Measurements from ENCODE around the gene SCFD2. TPM values are rescaled to one million over a fixed set of nuclear protein-coding genes. Genes with fewer than 3 reads are reported as not detected.

SCFD2 gene
- total RNA-seq, 4 donors from 2014 or later = 12.7 to 23.7 (median 18.3) TPM

DNA sequence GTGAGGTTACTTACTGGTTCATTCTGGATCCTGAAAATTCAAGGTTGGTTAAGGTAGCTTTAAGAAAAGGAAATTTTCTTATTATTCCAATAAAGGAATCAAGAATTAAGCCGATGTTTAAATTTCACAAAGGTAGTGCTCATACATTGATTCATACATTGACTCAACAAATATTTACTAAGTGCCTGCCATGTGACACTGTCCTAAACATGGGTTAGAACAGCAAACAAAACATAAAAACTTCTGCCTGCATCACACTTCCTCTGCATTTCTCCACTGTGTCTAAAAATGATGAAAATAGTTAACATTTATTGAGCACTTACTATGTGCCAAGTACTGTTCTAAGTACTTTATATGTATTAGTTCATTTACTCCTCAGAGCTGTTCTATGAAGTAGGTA is 428.0 kb downstream of the SCFD2 start:
- Histone ChIP-seq H3K27ac (no peak overlapping the region), H3K27me3 (no peaks in the 10 kb centered on the region), H3K9me3 (no peaks in the 10 kb centered on the region), H3K4me1 (no peaks in the 10 kb centered on the region), H3K36me3 (no peaks in the 10 kb centered on the region), H3K4me3 (no peak overlapping the region)
- intact Hi-C loops (cut with DNase I; ENCODE audit: low total_unique reads) = no loop called here
- WGBS, 2 donors (ENCODE audit: low coverage in 1 of 2) = 60% methylated on average over 1 of the region's 1 CpG
- TF ChIP-seq EP300 (IDR thresholded peaks at IDR 0.05; ENCODE audit: low read depth) = no peak
- TF ChIP-seq POLR2A (IDR thresholded peaks at IDR 0.05) = no peak
- TF ChIP-seq, protein P1, sequence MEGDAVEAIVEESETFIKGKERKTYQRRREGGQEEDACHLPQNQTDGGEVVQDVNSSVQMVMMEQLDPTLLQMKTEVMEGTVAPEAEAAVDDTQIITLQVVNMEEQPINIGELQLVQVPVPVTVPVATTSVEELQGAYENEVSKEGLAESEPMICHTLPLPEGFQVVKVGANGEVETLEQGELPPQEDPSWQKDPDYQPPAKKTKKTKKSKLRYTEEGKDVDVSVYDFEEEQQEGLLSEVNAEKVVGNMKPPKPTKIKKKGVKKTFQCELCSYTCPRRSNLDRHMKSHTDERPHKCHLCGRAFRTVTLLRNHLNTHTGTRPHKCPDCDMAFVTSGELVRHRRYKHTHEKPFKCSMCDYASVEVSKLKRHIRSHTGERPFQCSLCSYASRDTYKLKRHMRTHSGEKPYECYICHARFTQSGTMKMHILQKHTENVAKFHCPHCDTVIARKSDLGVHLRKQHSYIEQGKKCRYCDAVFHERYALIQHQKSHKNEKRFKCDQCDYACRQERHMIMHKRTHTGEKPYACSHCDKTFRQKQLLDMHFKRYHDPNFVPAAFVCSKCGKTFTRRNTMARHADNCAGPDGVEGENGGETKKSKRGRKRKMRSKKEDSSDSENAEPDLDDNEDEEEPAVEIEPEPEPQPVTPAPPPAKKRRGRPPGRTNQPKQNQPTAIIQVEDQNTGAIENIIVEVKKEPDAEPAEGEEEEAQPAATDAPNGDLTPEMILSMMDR (IDR thresholded peaks at IDR 0.05) = no peak
- no peak for DNase-seq
- in situ Hi-C loops (cut with MboI; ENCODE audit: low pct_ligation_motif_present in 1 of 4, low pct_unique_long_range_greater_than_20kb in 1 of 4, low sequenced_read_pairs in 3 of 4) = no loop called here

- DNase-seq = no peak
- H3K27ac ChIP-seq = no peak overlapping the region
- H3K4me3 ChIP-seq = no peak overlapping the region
- no peaks in the 10 kb centered on the region for H3K9me3 ChIP-seq
- H3K27me3 ChIP-seq = no peaks in the 10 kb centered on the region
- TF ChIP-seq POLR2AphosphoS5 (IDR thresholded peaks at IDR 0.05) (no peak), POLR2A (IDR thresholded peaks at IDR 0.05) (no peak), EP300 (IDR thresholded peaks at IDR 0.05; ENCODE audit: low read depth) (no peak)
- TF ChIP-seq, protein P1 (IDR thresholded peaks at IDR 0.05) = no peak
- WGBS, 2 donors (ENCODE audit: low coverage in 1 of 2) = 94 to 96% methylated on average over 2 of the region's 2 CpGs
- in situ Hi-C loops (cut with MboI; ENCODE audit: low pct_ligation_motif_present in 1 of 4, low pct_unique_long_range_greater_than_20kb in 1 of 4, low sequenced_read_pairs in 3 of 4) = no loop called here
- H3K4me1 ChIP-seq = no peaks in the 10 kb centered on the region
- intact Hi-C loops (cut with DNase I; ENCODE audit: low total_unique reads) = no loop called here
- H3K36me3 ChIP-seq = no peaks in the 10 kb centered on the region
Measured at GRCh38 chr4:52936729-52937128, 429.1 kb downstream of the SCFD2 start.

DNA sequence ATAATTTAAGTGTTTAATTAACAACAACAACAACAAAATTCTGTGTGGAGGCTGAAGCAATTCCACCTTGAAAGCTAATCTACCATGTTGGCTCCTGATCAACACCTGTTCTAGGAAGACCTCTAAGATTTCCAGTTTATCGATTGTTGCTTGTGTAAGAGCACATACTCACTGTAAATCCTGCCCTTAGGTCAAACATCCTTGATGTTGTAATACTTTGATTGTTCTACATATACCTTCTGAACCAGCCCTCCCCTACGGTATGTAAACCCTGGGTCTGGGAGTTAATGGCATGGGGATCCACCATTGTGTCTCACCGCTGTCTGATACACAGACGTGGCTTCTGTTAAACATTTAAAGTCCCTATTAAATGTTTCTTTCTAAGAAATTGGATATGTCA is 430.5 kb downstream of the SCFD2 start:
- H3K4me1 ChIP-seq = no peaks in the 10 kb centered on the region
- in situ Hi-C loops (cut with MboI; ENCODE audit: low pct_ligation_motif_present in 1 of 4, low pct_unique_long_range_greater_than_20kb in 1 of 4, low sequenced_read_pairs in 3 of 4) (no loop called here), intact Hi-C loops (cut with DNase I; ENCODE audit: low total_unique reads) (no loop called here)
- no peaks in the 10 kb centered on the region for H3K9me3 ChIP-seq
- H3K4me3 ChIP-seq = no peak overlapping the region
- WGBS, 2 donors (ENCODE audit: low coverage in 1 of 2) = 82 to 93% methylated on average over 3 to 4 of the region's 4 CpGs
- no peak overlapping the region for H3K27ac ChIP-seq
- DNase-seq = no peak
- no peaks in the 10 kb centered on the region for H3K27me3 ChIP-seq
- H3K36me3 ChIP-seq = no peaks in the 10 kb centered on the region
- TF ChIP-seq POLR2A (IDR thresholded peaks at IDR 0.05) (no peak), EP300 (IDR thresholded peaks at IDR 0.05; ENCODE audit: low read depth) (no peak), POLR2AphosphoS5 (IDR thresholded peaks at IDR 0.05) (no peak)
- TF ChIP-seq, protein P1 (IDR thresholded peaks at IDR 0.05) = no peak

DNA sequence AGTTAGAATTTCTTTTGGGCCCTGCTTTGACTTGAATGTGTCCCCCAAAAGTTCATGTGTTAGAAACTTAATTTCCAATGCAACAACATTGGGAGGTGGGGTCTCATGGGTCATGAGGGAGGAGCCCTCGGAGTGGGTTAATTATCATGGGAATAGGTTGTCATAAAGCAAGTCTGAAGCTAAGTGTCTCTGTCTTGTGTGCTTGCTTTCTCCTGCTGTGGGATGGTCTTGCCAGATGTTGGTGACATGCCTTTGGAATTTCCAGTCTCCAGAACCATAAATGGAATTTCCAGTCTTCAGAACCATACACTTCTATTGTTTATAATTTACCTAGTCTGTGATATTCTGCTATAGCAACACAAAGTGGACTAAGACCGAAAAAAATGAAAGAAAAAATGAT is 432.1 kb downstream of the SCFD2 start:
- H3K27ac ChIP-seq = no peak overlapping the region
- no peaks in the 10 kb centered on the region for H3K9me3 ChIP-seq
- in situ Hi-C loops (cut with MboI; ENCODE audit: low pct_ligation_motif_present in 1 of 4, low pct_unique_long_range_greater_than_20kb in 1 of 4, low sequenced_read_pairs in 3 of 4) = no loop called here
- TF ChIP-seq, protein P1 (IDR thresholded peaks at IDR 0.05) = no peak
- TF ChIP-seq POLR2AphosphoS5 (IDR thresholded peaks at IDR 0.05) = no peak
- TF ChIP-seq EP300 (IDR thresholded peaks at IDR 0.05; ENCODE audit: low read depth) = no peak
- no peak for TF ChIP-seq POLR2A (IDR thresholded peaks at IDR 0.05)
- no peak for DNase-seq
- WGBS, 2 donors (ENCODE audit: low coverage in 1 of 2) = 86% methylated on average over 1 to 2 of the region's 2 CpGs
- intact Hi-C loops (cut with DNase I; ENCODE audit: low total_unique reads) = no loop called here
- H3K36me3 ChIP-seq = no peaks in the 10 kb centered on the region
- no peaks in the 10 kb centered on the region for H3K27me3 ChIP-seq
- H3K4me1 ChIP-seq = no peaks in the 10 kb centered on the region
- no peak overlapping the region for H3K4me3 ChIP-seq
